ENCODE measurements around the gene TOB1. TPM values are rescaled to one million over a fixed set of nuclear protein-coding genes. Genes with fewer than 3 reads are reported as not detected.

Gene TOB1
- total and polyA plus RNA-seq, 3 donors from 2014 or later, result 18.4 to 42.8 (median 26.1) TPM

GRCh38 chr17:50818921-50819657, 47.1 kb downstream of the TOB1 start:
- intact Hi-C loops (cut with DNase I; ENCODE audit: low total_unique reads), result no loop called here
- Histone ChIP-seq H3K4me3 (no peak overlapping the region), H3K27ac (no peak overlapping the region), H3K27me3 (no peaks in the 10 kb centered on the region), H3K36me3 (ENCODE audit: low read depth, missing control alignments) (no peaks in the 10 kb centered on the region), H3K9me3 (no peaks in the 10 kb centered on the region), H3K4me1 (no peaks in the 10 kb centered on the region)
- TF ChIP-seq POLR2A (IDR thresholded peaks at IDR 0.05), result no peak
- TF ChIP-seq, protein P1, sequence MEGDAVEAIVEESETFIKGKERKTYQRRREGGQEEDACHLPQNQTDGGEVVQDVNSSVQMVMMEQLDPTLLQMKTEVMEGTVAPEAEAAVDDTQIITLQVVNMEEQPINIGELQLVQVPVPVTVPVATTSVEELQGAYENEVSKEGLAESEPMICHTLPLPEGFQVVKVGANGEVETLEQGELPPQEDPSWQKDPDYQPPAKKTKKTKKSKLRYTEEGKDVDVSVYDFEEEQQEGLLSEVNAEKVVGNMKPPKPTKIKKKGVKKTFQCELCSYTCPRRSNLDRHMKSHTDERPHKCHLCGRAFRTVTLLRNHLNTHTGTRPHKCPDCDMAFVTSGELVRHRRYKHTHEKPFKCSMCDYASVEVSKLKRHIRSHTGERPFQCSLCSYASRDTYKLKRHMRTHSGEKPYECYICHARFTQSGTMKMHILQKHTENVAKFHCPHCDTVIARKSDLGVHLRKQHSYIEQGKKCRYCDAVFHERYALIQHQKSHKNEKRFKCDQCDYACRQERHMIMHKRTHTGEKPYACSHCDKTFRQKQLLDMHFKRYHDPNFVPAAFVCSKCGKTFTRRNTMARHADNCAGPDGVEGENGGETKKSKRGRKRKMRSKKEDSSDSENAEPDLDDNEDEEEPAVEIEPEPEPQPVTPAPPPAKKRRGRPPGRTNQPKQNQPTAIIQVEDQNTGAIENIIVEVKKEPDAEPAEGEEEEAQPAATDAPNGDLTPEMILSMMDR (IDR thresholded peaks at IDR 0.05), result no peak
- 63 to 72% methylated on average over 6 of the region's 6 CpGs for WGBS, 2 donors
- DNase-seq, result no peak

GRCh38 chr17:50818261-50818660, 47.9 kb downstream of the TOB1 start:
- WGBS, 2 donors, result 91% methylated on average over 4 of the region's 4 CpGs

GRCh38 chr17:50817838-50818237, 48.3 kb downstream of the TOB1 start:
- TF ChIP-seq POLR2A (IDR thresholded peaks at IDR 0.05), result no peak
- TF ChIP-seq, protein P1 (IDR thresholded peaks at IDR 0.05), result no peak
- Histone ChIP-seq H3K9me3 (no peaks in the 10 kb centered on the region), H3K4me3 (no peak overlapping the region), H3K4me1 (no peaks in the 10 kb centered on the region), H3K27ac (no peak overlapping the region), H3K27me3 (no peaks in the 10 kb centered on the region), H3K36me3 (ENCODE audit: low read depth, missing control alignments) (no peaks in the 10 kb centered on the region)
- no peak for DNase-seq
- intact Hi-C loops (cut with DNase I; ENCODE audit: low total_unique reads), result no loop called here
- WGBS, 2 donors, result 59% methylated on average over 7 of the region's 7 CpGs

More at GRCh38 chr17:50818261-50818660, 47.9 kb downstream of the TOB1 start:
- Histone ChIP-seq H3K27ac (no peak overlapping the region), H3K4me1 (no peaks in the 10 kb centered on the region), H3K27me3 (no peaks in the 10 kb centered on the region), H3K9me3 (no peaks in the 10 kb centered on the region), H3K36me3 (ENCODE audit: low read depth, missing control alignments) (no peaks in the 10 kb centered on the region), H3K4me3 (no peak overlapping the region)
- intact Hi-C loops (cut with DNase I; ENCODE audit: low total_unique reads), result no loop called here
- DNase-seq, result no peak
- no peak for TF ChIP-seq POLR2A (IDR thresholded peaks at IDR 0.05)
- TF ChIP-seq, protein P1 (IDR thresholded peaks at IDR 0.05), result no peak

GRCh38 chr17:50816771-50817751, 49.1 kb downstream of the TOB1 start:
- Histone ChIP-seq H3K27ac (no peak overlapping the region), H3K4me3 (no peak overlapping the region), H3K27me3 (no peaks in the 10 kb centered on the region), H3K4me1 (no peaks in the 10 kb centered on the region), H3K36me3 (ENCODE audit: low read depth, missing control alignments) (no peaks in the 10 kb centered on the region), H3K9me3 (no peaks in the 10 kb centered on the region)
- 24 to 33% methylated on average over 12 to 27 of the region's 27 CpGs for WGBS, 2 donors
- DNase-seq, result peak; percentile 58
- intact Hi-C loops (cut with DNase I; ENCODE audit: low total_unique reads), result no loop called here
- TF ChIP-seq POLR2A (IDR thresholded peaks at IDR 0.05), result no peak
- TF ChIP-seq, protein P1 (IDR thresholded peaks at IDR 0.05), result peak; percentile 53 to 81 (median 64)
